Measurements from ENCODE around the gene NDUFAB1. TPM values are rescaled to one million over a fixed set of nuclear protein-coding genes. Genes with fewer than 3 reads are reported as not detected.
"Not testable (repeated sequence)": the region's sequence is repeated elsewhere in the genome, so short reads cannot be mapped to it uniquely, and the experiment has no call there.

Gene NDUFAB1
- total RNA-seq, 1 donor from 2014 or later: 86.3 TPM

DNA sequence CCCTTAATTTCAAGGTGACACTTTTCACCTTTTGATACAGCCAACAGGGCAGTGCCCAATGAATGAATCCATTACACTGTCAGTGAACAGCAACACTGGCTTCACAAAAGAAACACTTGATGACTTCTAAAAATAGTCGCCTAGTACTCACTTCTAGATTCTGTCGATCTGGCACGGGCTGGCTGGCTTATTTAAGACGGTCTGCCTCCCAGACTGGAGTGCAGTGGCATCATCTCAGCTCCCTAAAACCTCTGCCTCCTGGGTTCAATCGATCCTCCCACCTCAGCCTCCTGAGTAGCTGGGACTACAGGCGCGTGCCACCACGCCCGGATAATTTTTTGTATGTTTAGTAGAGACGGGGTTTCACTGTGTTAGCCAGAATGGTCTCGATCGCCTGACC is 1.9 kb downstream of the NDUFAB1 start:
- TF ChIP-seq, protein P1, sequence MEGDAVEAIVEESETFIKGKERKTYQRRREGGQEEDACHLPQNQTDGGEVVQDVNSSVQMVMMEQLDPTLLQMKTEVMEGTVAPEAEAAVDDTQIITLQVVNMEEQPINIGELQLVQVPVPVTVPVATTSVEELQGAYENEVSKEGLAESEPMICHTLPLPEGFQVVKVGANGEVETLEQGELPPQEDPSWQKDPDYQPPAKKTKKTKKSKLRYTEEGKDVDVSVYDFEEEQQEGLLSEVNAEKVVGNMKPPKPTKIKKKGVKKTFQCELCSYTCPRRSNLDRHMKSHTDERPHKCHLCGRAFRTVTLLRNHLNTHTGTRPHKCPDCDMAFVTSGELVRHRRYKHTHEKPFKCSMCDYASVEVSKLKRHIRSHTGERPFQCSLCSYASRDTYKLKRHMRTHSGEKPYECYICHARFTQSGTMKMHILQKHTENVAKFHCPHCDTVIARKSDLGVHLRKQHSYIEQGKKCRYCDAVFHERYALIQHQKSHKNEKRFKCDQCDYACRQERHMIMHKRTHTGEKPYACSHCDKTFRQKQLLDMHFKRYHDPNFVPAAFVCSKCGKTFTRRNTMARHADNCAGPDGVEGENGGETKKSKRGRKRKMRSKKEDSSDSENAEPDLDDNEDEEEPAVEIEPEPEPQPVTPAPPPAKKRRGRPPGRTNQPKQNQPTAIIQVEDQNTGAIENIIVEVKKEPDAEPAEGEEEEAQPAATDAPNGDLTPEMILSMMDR (conservative IDR thresholded peaks at IDR 0.05): no peak
- H3K36me3 Mint-ChIP-seq: peaks cover 17% of the 10 kb centered on the region
- no peaks in the 10 kb centered on the region for H3K4me1 Mint-ChIP-seq (ENCODE audit: unreplicated experiment)
- H3K27ac Mint-ChIP-seq: no peak overlapping the region
- no peaks in the 10 kb centered on the region for H3K27me3 Mint-ChIP-seq
- no peak for DNase-seq (ENCODE audit: extremely low spot score, unreplicated experiment)
- no peak overlapping the region for H3K4me3 Mint-ChIP-seq
- no peaks in the 10 kb centered on the region for H3K9me3 Mint-ChIP-seq

DNA sequence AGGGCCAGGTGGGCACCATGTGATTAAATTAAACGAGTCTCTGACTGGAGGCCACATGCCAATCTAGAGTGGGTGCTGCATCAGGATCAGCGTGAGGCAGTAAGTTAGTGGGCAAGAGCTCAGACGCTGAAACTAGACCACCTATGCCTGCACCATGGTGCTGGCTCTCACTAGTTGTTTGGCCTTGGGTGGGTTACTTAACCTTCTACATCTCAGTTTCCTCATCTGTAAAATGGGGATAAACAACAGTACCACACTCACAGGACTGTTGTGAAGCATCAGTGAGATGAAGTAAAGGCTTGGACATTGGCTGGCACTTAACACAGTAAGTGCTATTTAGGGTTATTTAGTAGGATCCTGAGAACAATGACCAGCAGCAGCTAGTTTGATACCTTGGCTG is 5.9 kb downstream of the NDUFAB1 start:
- no peaks in the 10 kb centered on the region for H3K9me3 Mint-ChIP-seq
- H3K36me3 Mint-ChIP-seq: peaks cover 18% of the 10 kb centered on the region
- no peak for DNase-seq (ENCODE audit: extremely low spot score, unreplicated experiment)
- H3K27ac Mint-ChIP-seq: no peak overlapping the region
- H3K4me1 Mint-ChIP-seq (ENCODE audit: unreplicated experiment): no peaks in the 10 kb centered on the region
- H3K27me3 Mint-ChIP-seq: no peaks in the 10 kb centered on the region
- no peak overlapping the region for H3K4me3 Mint-ChIP-seq
- TF ChIP-seq, protein P1 (conservative IDR thresholded peaks at IDR 0.05): no peak

DNA sequence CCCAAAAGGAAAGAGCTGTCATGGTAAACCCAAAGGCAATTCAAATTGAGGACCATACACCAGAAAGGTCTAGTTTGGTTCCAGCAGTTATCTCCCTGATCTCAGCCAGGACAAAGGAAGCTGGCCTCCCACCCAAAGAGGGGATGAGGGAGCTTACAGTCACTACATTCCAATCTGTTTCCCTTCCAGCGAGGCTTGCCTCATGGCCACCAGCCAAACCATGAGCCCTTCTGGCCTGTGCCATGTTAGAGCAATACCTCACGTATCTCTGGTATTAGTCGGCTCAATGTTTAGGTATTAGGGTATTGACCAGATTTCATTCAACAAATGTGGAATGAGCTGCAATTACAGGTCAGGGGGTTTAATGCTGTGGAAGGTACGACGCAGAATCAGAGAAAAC is 8.4 kb downstream of the NDUFAB1 start:
- H3K27me3 Mint-ChIP-seq: no peaks in the 10 kb centered on the region
- H3K4me1 Mint-ChIP-seq (ENCODE audit: unreplicated experiment): no peaks in the 10 kb centered on the region
- TF ChIP-seq, protein P1 (conservative IDR thresholded peaks at IDR 0.05): no peak
- H3K36me3 Mint-ChIP-seq: peaks cover 23% of the 10 kb centered on the region
- H3K9me3 Mint-ChIP-seq: no peaks in the 10 kb centered on the region
- no peak for DNase-seq (ENCODE audit: extremely low spot score, unreplicated experiment)
- no peak overlapping the region for H3K27ac Mint-ChIP-seq
- no peak overlapping the region for H3K4me3 Mint-ChIP-seq

DNA sequence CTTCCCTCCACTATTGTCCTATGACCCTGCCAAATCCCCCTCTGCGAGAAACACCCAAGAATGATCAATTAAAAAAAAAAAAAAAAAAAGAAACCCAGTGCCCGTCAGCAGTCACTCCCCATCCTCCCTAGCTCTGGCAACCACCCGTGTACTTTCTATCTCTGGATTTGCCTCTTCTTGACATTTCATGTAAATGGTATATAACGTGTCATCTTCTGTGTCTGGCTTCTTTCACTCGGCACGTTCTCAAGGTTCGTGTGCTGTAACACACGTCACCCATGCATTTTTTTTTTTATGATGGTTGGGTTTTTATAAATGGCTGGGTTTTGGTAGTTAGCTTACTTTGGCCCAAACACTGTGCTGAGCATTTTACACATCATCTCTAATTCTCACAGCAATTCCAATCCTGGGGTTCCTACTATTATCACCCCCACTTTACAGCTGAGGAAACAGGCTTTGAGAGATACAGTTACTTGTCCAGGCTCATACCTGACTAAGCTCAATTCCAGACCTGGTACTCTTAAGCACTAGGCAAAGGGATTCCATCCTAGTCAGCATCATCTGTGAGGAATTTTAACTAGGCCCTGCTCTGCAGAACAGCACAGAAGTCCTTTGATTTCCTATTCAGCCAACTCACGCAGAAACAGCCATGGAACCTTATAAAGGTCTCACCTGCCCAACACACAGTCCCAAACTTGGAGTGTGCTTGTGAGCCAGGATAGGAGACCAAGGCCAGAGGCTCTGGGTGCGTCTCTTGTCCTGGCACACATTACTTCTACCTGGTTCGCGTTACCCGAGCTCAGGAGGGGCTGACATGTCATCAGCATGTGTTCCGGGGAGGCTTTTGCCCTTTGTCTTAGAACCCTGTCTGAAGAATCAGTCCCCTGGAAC is 11.7 kb downstream of the NDUFAB1 start:
- no peaks in the 10 kb centered on the region for H3K9me3 Mint-ChIP-seq
- H3K4me3 Mint-ChIP-seq: no peak overlapping the region
- TF ChIP-seq, protein P1 (conservative IDR thresholded peaks at IDR 0.05): no peak
- no peak overlapping the region for H3K27ac Mint-ChIP-seq
- H3K4me1 Mint-ChIP-seq (ENCODE audit: unreplicated experiment): no peaks in the 10 kb centered on the region
- DNase-seq (ENCODE audit: extremely low spot score, unreplicated experiment): no peak
- no peaks in the 10 kb centered on the region for H3K27me3 Mint-ChIP-seq
- peaks cover 13% of the 10 kb centered on the region for H3K36me3 Mint-ChIP-seq

DNA sequence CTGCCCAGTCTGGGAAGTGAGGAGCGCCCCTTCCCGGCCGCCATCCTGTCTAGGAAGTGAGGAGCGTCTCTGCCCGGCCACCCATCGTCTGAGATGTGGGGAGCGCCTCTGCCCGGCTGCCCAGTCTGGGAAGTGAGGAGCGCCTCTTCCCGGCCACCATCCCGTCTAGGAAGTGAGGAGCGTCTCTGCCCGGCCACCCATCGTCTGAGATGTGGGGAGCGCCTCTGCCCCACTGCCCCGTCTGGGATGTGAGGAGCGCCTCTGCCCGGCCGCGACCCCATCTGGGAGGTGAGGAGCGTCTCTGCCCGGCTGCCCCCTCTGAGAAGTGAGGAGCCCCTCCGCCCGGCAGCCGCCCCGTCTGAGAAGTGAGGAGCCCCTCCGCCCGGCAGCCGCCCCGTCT is 12.8 kb downstream of the NDUFAB1 start:
- H3K9me3 Mint-ChIP-seq; H3K4me1 Mint-ChIP-seq (ENCODE audit: unreplicated experiment); H3K27ac Mint-ChIP-seq; H3K27me3 Mint-ChIP-seq; DNase-seq (ENCODE audit: extremely low spot score, unreplicated experiment); H3K4me3 Mint-ChIP-seq: not testable (repeated sequence)
- H3K36me3 Mint-ChIP-seq: peaks cover 13% of the 10 kb centered on the region

DNA sequence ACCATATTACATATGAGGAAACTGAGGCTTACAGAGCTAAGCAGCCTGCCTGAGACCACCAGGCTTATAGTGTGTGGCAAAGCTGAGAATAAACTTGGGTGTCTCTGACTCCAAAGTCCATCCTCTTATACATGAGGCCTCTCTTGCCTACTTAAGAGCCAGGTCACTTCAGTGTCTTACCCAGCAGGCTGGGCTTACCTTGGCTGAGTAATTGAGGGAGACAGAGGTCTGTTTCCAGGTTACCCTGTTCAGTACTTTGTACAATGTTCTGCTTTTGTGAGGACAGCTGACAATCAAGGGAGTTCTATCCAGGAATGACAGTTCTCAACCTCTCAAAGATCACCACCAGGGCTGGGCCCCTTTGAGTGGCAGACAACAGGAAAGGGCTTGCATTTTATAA is 14.4 kb downstream of the NDUFAB1 start:
- TF ChIP-seq, protein P1 (conservative IDR thresholded peaks at IDR 0.05): no peak
- DNase-seq (ENCODE audit: extremely low spot score, unreplicated experiment): no peak
- no peaks in the 10 kb centered on the region for H3K27me3 Mint-ChIP-seq
- H3K4me3 Mint-ChIP-seq: no peak overlapping the region
- no peak overlapping the region for H3K27ac Mint-ChIP-seq
- no peaks in the 10 kb centered on the region for H3K9me3 Mint-ChIP-seq
- peaks cover 13% of the 10 kb centered on the region for H3K36me3 Mint-ChIP-seq
- no peaks in the 10 kb centered on the region for H3K4me1 Mint-ChIP-seq (ENCODE audit: unreplicated experiment)

Data from type B pancreatic cell (in vitro differentiated cells).